Measurements from ENCODE around the gene GPC3. TPM values are rescaled to one million over a fixed set of nuclear protein-coding genes. Genes with fewer than 3 reads are reported as not detected.
A peak's percentile ranks its signal among the peaks of the same experiment; 100 is the strongest.

Gene GPC3
- total RNA-seq, 1 donor from 2014 or later, result 30.4 TPM

DNA sequence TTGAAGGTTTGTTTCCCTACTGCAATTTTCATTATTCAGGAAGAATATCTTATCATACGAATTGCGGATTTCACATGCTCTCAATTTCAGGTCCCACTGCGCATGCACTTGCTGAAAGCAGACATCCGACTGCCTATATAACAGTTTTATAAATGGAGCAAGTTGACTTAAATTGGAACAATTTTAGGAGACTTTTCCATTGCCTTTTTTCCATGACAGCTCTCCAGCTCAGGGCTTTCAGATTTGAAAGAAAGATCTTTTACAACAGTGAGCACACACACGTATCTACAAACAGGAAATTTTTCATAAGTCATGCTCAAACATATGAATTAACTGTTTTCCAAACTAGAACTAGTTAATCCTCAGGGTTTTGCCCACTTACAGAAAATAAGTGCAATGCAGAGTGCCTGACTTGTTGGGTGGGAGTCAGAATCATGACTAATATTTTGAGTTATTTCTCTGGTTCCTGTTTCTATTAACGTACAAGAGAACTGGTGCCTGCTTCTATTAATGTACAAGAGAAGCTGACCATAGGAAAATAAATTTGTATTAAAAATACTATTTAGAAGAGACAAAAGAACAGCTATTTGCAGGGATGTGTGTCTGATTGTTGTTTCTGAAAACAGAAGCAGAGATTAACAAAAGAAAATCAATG, 137.9 kb downstream of the GPC3 start:
- TF ChIP-seq, protein P1, sequence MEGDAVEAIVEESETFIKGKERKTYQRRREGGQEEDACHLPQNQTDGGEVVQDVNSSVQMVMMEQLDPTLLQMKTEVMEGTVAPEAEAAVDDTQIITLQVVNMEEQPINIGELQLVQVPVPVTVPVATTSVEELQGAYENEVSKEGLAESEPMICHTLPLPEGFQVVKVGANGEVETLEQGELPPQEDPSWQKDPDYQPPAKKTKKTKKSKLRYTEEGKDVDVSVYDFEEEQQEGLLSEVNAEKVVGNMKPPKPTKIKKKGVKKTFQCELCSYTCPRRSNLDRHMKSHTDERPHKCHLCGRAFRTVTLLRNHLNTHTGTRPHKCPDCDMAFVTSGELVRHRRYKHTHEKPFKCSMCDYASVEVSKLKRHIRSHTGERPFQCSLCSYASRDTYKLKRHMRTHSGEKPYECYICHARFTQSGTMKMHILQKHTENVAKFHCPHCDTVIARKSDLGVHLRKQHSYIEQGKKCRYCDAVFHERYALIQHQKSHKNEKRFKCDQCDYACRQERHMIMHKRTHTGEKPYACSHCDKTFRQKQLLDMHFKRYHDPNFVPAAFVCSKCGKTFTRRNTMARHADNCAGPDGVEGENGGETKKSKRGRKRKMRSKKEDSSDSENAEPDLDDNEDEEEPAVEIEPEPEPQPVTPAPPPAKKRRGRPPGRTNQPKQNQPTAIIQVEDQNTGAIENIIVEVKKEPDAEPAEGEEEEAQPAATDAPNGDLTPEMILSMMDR (conservative IDR thresholded peaks at IDR 0.05), result no peak
- Mint-ChIP-seq H3K9me3 (peaks cover 3% of the 10 kb centered on the region), H3K27ac (ENCODE audit: unreplicated experiment) (no peak overlapping the region), H3K4me1 (peaks cover 18% of the 10 kb centered on the region), H3K4me3 (no peak overlapping the region), H3K36me3 (ENCODE audit: low read depth) (no peaks in the 10 kb centered on the region), H3K27me3 (ENCODE audit: low read depth) (no peaks in the 10 kb centered on the region)
- no peak for DNase-seq (ENCODE audit: low read depth, low spot score)

DNA sequence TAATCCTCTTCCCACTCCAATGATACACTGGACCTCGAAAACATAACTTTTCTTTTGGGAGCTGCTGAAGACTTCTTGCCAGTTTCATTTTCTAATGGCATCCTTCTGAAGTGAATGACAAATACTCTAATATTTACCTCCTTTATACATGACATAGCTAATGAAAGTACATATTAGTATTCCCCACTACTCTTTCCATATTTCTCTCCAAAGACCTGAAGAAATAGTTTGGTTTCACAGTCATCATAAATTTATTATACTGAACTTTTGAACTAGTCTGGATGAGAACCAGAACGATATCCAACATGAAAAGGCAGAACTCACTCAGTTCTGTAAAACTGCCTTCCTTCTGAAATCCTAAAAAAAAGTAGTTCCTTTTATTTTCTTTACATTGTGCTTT, 139.1 kb downstream of the GPC3 start:
- Mint-ChIP-seq H3K27ac (ENCODE audit: unreplicated experiment) (no peak overlapping the region), H3K27me3 (ENCODE audit: low read depth) (no peaks in the 10 kb centered on the region)

DNA sequence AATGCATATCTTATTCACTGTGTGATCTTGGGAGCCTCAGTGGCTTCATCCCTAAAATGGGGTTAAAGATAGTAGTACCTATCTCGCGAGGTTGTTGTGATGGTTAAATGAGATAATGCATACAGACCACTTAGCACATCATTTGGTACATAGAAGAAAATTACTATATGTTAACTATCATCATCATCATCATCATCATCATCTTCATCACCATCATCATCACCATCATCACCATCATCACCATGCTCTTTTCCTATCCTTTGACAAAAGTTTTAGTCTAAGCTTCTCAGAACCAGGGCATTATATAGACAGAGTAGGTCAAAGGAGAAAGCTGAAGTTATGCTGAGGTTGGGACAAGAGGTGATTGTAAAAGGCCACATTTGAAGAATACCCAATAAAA, 145.0 kb downstream of the GPC3 start:
- no peak overlapping the region for H3K4me3 Mint-ChIP-seq

More for the DNA sequence above, 139.1 kb downstream of the GPC3 start:
- H3K4me3 Mint-ChIP-seq, result no peak overlapping the region
- TF ChIP-seq, protein P1 (conservative IDR thresholded peaks at IDR 0.05), result no peak
- no peaks in the 10 kb centered on the region for H3K36me3 Mint-ChIP-seq (ENCODE audit: low read depth)
- no peak for DNase-seq (ENCODE audit: low read depth, low spot score)
- peaks cover 18% of the 10 kb centered on the region for H3K4me1 Mint-ChIP-seq
- peaks cover 3% of the 10 kb centered on the region for H3K9me3 Mint-ChIP-seq

GRCh38 chrX:133838761-133839676, 146.4 kb downstream of the GPC3 start:
- TF ChIP-seq, protein P1 (conservative IDR thresholded peaks at IDR 0.05), result peak; percentile 78

More for the DNA sequence above, 145.0 kb downstream of the GPC3 start:
- no peaks in the 10 kb centered on the region for H3K27me3 Mint-ChIP-seq (ENCODE audit: low read depth)
- DNase-seq (ENCODE audit: low read depth, low spot score), result no peak
- peaks cover 11% of the 10 kb centered on the region for H3K4me1 Mint-ChIP-seq
- no peak overlapping the region for H3K27ac Mint-ChIP-seq (ENCODE audit: unreplicated experiment)
- H3K36me3 Mint-ChIP-seq (ENCODE audit: low read depth), result no peaks in the 10 kb centered on the region
- peaks cover 5% of the 10 kb centered on the region for H3K9me3 Mint-ChIP-seq
- TF ChIP-seq, protein P1 (conservative IDR thresholded peaks at IDR 0.05), result no peak

GRCh38 chrX:133837091-133837490, 148.3 kb downstream of the GPC3 start:
- H3K4me1 Mint-ChIP-seq, result peaks cover 5% of the 10 kb centered on the region
- H3K27ac Mint-ChIP-seq (ENCODE audit: unreplicated experiment), result no peak overlapping the region
- TF ChIP-seq, protein P1 (conservative IDR thresholded peaks at IDR 0.05), result no peak
- H3K9me3 Mint-ChIP-seq, result peaks cover 2% of the 10 kb centered on the region
- DNase-seq (ENCODE audit: low read depth, low spot score), result no peak
- no peak overlapping the region for H3K4me3 Mint-ChIP-seq
- H3K36me3 Mint-ChIP-seq (ENCODE audit: low read depth), result no peaks in the 10 kb centered on the region
- no peaks in the 10 kb centered on the region for H3K27me3 Mint-ChIP-seq (ENCODE audit: low read depth)

More at GRCh38 chrX:133838761-133839676, 146.4 kb downstream of the GPC3 start:
- Mint-ChIP-seq H3K4me1 (peaks cover 5% of the 10 kb centered on the region), H3K9me3 (peaks cover 5% of the 10 kb centered on the region), H3K36me3 (ENCODE audit: low read depth) (no peaks in the 10 kb centered on the region), H3K4me3 (no peak overlapping the region), H3K27ac (ENCODE audit: unreplicated experiment) (peak overlapping the region; percentile 64), H3K27me3 (ENCODE audit: low read depth) (no peaks in the 10 kb centered on the region)
- DNase-seq (ENCODE audit: low read depth, low spot score), result peak; percentile 70
